Common myeloid progenitor, CD34-positive (primary cell): ENCODE measurements around the gene UBE3A.

Experiments used
- CTCF ChIA-PET: fragments of 350-600 bp; sonication (Branson Sonifier 250); formaldehyde crosslinking; loops from one replicate; lab custom pipeline; 2021; ENCODE audit warnings: antibody characterized with exemption; lab: Charles Lee
- POLR2A ChIA-PET: fragments of 350-600 bp; sonication (Branson Sonifier 250); formaldehyde crosslinking; loops from one replicate; lab custom pipeline; 2021; ENCODE audit warnings: antibody characterized with exemption; lab: Charles Lee
- DNase-seq, 3 donors: peaks; one replicate each; pipeline versions ENCODE4 v3.0.0 to v3.0.0-alpha.2; 2013
- H3K27ac ChIP-seq, 2 experiments: 1 replicate in 1 of 2; 2 replicates in 1 of 2; pipeline ENCODE4 v1.7.0; 2013; ENCODE audit warnings: inconsistent platforms in 2 of 2, low read length in 2 of 2, mild to moderate bottlenecking in 2 of 2, low read depth in 1 of 2, moderate library complexity in 1 of 2; ENCODE audit not compliant: severe bottlenecking in 2 of 2, insufficient read depth in 1 of 2, poor library complexity in 1 of 2
- H3K27me3 ChIP-seq, 5 experiments: replicated peaks in 2 of 5; 1 replicate in 3 of 5; 2 replicates in 2 of 5; pipeline versions ENCODE4 v1.6.1 to v1.7.0; 2013; ENCODE audit warnings: low read length in 4 of 5, mild to moderate bottlenecking in 2 of 5, moderate library complexity in 2 of 5, inconsistent platforms in 1 of 5; ENCODE audit not compliant: insufficient read depth in 5 of 5, control insufficient read depth in 4 of 5
- H3K36me3 ChIP-seq, 4 experiments: 1 replicate in 2 of 4; 2 replicates in 2 of 4; pipeline versions ENCODE4 v1.6.1 to v1.7.0; 2013; ENCODE audit warnings: low read length in 3 of 4, control low read depth in 1 of 4, mild to moderate bottlenecking in 1 of 4; ENCODE audit not compliant: control insufficient read depth in 4 of 4, insufficient read depth in 4 of 4
- H3K4me1 ChIP-seq, 4 experiments: 1 replicate in 3 of 4; 2 replicates in 1 of 4; pipeline versions ENCODE4 v1.6.1 to v1.7.1; 2013; ENCODE audit warnings: low read length in 3 of 4, mild to moderate bottlenecking in 3 of 4, control low read depth in 1 of 4, inconsistent platforms in 1 of 4, moderate library complexity in 1 of 4; ENCODE audit not compliant: control insufficient read depth in 4 of 4, insufficient read depth in 4 of 4; ENCODE audit errors: control extremely low read depth in 1 of 4
- H3K4me3 ChIP-seq, 7 experiments: 1 replicate in 4 of 7; 2 replicates in 3 of 7; pipeline versions ENCODE4 v1.5.1 to v1.7.0; 2013; ENCODE audit warnings: mild to moderate bottlenecking in 7 of 7, low read length in 6 of 7, moderate library complexity in 6 of 7, inconsistent platforms in 2 of 7, low read depth in 2 of 7, control low read depth in 1 of 7; ENCODE audit not compliant: insufficient read depth in 4 of 7, control insufficient read depth in 1 of 7; ENCODE audit errors: extremely low read depth in 1 of 7
- H3K9me3 ChIP-seq, 5 experiments: 1 replicate in 4 of 5; 2 replicates in 1 of 5; pipeline versions ENCODE4 v1.6.1 to v1.7.1; 2013; ENCODE audit warnings: low read length in 4 of 5, mild to moderate bottlenecking in 2 of 5, inconsistent platforms in 1 of 5, low read depth in 1 of 5, moderate library complexity in 1 of 5; ENCODE audit not compliant: control insufficient read depth in 4 of 5, insufficient read depth in 2 of 5; ENCODE audit errors: control extremely low read depth in 1 of 5
- WGBS: methylation state at CpG from one replicate; pipeline ENCODE4 v1.1.5; 2013; ENCODE audit not compliant: insufficient coverage; 5-methylcytosine and 5-hydroxymethylcytosine counted together

UBE3A gene

GRCh38 chr15:25408929-25409328 lies 29.9 kb downstream of the UBE3A start:
- H3K27ac ChIP-seq, result no peak overlapping the region
- WGBS, result 100% methylated on average over 1 of the region's 2 CpGs
- H3K36me3 ChIP-seq, result peaks cover 9 to 55% (median 18%) of the 10 kb centered on the region in 4 experiments
- H3K27me3 ChIP-seq, result no peaks in the 10 kb centered on the region
- H3K4me1 ChIP-seq, result peaks cover 0 to 4% (median 2%) of the 10 kb centered on the region in 4 experiments
- peaks cover 0 to 40% (median 2%) of the 10 kb centered on the region in 5 experiments for H3K9me3 ChIP-seq
- ChIA-PET POLR2A (no interaction called here), CTCF (no interaction called here)
- no peak for DNase-seq
- H3K4me3 ChIP-seq, result no peak overlapping the region

- Histone ChIP-seq H3K36me3 (peaks cover 14 to 60% (median 21%) of the 10 kb centered on the region in 4 experiments), H3K27ac (no peak overlapping the region), H3K4me1 (peaks cover 0 to 4% (median 2%) of the 10 kb centered on the region in 4 experiments), H3K4me3 (no peak overlapping the region), H3K27me3 (no peaks in the 10 kb centered on the region), H3K9me3 (peaks cover 0 to 37% (median 6%) of the 10 kb centered on the region in 5 experiments)
- ChIA-PET CTCF (no interaction called here), POLR2A (no interaction called here)
- no peak for DNase-seq
- WGBS, result no CpG with 5 or more reads among the region's 2 CpGs
Measured at GRCh38 chr15:25408428-25408827, 30.4 kb downstream of the UBE3A start.

GRCh38 chr15:25407950-25408349 lies 30.9 kb downstream of the UBE3A start:
- 100% methylated on average over 2 of the region's 4 CpGs for WGBS

GRCh38 chr15:25406846-25407245 lies 32.0 kb downstream of the UBE3A start:
- no peak for DNase-seq
- H3K27me3 ChIP-seq, result no peaks in the 10 kb centered on the region
- H3K27ac ChIP-seq, result no peak overlapping the region
- peaks cover 26 to 74% (median 35%) of the 10 kb centered on the region in 4 experiments for H3K36me3 ChIP-seq
- peaks cover 0 to 6% (median 2%) of the 10 kb centered on the region in 4 experiments for H3K4me1 ChIP-seq
- WGBS, result 100% methylated on average over 1 of the region's 1 CpG
- ChIA-PET POLR2A (no interaction called here), CTCF (no interaction called here)
- no peak overlapping the region for H3K4me3 ChIP-seq
- peaks cover 6 to 39% (median 8%) of the 10 kb centered on the region in 5 experiments for H3K9me3 ChIP-seq

More at GRCh38 chr15:25407950-25408349, 30.9 kb downstream of the UBE3A start:
- no peak for DNase-seq
- ChIA-PET CTCF (no interaction called here), POLR2A (no interaction called here)
- Histone ChIP-seq H3K4me1 (peaks cover 0 to 4% (median 2%) of the 10 kb centered on the region in 4 experiments), H3K27ac (no peak overlapping the region), H3K36me3 (peaks cover 18 to 65% (median 26%) of the 10 kb centered on the region in 4 experiments), H3K9me3 (peaks cover 0 to 39% (median 6%) of the 10 kb centered on the region in 5 experiments), H3K27me3 (no peaks in the 10 kb centered on the region), H3K4me3 (no peak overlapping the region)

- Histone ChIP-seq H3K4me3 (no peak overlapping the region), H3K9me3 (peaks cover 7 to 41% (median 10%) of the 10 kb centered on the region in 5 experiments), H3K36me3 (peaks cover 25 to 76% (median 36%) of the 10 kb centered on the region in 4 experiments), H3K27ac (no peak overlapping the region), H3K4me1 (peaks cover 0 to 7% (median 2%) of the 10 kb centered on the region in 4 experiments), H3K27me3 (no peaks in the 10 kb centered on the region)
- CTCF ChIA-PET, result no interaction called here
- no peak for DNase-seq
- no CpG with 5 or more reads among the region's 1 CpG for WGBS
- POLR2A ChIA-PET, result no interaction called here
Measured at GRCh38 chr15:25406261-25406660, 32.6 kb downstream of the UBE3A start.

GRCh38 chr15:25403771-25404170 lies 35.1 kb downstream of the UBE3A start:
- POLR2A ChIA-PET, result no interaction called here
- CTCF ChIA-PET, result no interaction called here
- H3K27ac ChIP-seq, result no peak overlapping the region
- 90% methylated on average over 1 of the region's 2 CpGs for WGBS
- H3K27me3 ChIP-seq, result no peaks in the 10 kb centered on the region
- H3K4me3 ChIP-seq, result no peak overlapping the region
- peaks cover 0 to 4% (median 0%) of the 10 kb centered on the region in 4 experiments for H3K4me1 ChIP-seq
- no peak for DNase-seq
- peaks cover 7 to 44% (median 11%) of the 10 kb centered on the region in 5 experiments for H3K9me3 ChIP-seq
- peaks cover 25 to 71% (median 39%) of the 10 kb centered on the region in 4 experiments for H3K36me3 ChIP-seq

- H3K9me3 ChIP-seq, result peaks cover 7 to 44% (median 11%) of the 10 kb centered on the region in 5 experiments
- ChIA-PET POLR2A (no interaction called here), CTCF (interaction anchor here (0.7 to 0.8 kb wide), 2 partner anchors 14 to 325 kb away, joined by 3 to 4 read pairs; no protein-coding TSS in a partner anchor)
- H3K27ac ChIP-seq, result no peak overlapping the region
- no peak overlapping the region for H3K4me3 ChIP-seq
- DNase-seq, result no peak
- H3K4me1 ChIP-seq, result peaks cover 0 to 5% (median 0%) of the 10 kb centered on the region in 4 experiments
- H3K36me3 ChIP-seq, result peaks cover 23 to 64% (median 41%) of the 10 kb centered on the region in 4 experiments
- WGBS, result 100% methylated on average over 2 of the region's 2 CpGs
- no peaks in the 10 kb centered on the region for H3K27me3 ChIP-seq
Measured at GRCh38 chr15:25402342-25402741, 36.5 kb downstream of the UBE3A start.
